HepG2 (cell line): Measurements from ENCODE around the gene NT5C3B. TPM values are rescaled to one million over a fixed set of nuclear protein-coding genes. Genes with fewer than 3 reads are reported as not detected.

ENCODE experiments used
- ATAD3A ChIP-seq: sonication (generic); formaldehyde crosslinking; IDR thresholded peaks from 2 replicates; pipeline ENCODE4 v1.4.0; 2020; ENCODE audit warnings: missing genetic modification reagents
- ETV6 ChIP-seq: sonication (generic); formaldehyde crosslinking; conservative IDR thresholded peaks from 2 replicates; pipeline ENCODE4 v1.4.0; 2020; ENCODE audit warnings: missing genetic modification reagents
- HDAC6 ChIP-seq: fragments of 200-600 bp; sonication (generic); IDR thresholded peaks from 2 replicates; pipeline ENCODE4 v1.7.0; 2017; ENCODE audit warnings: mild to moderate bottlenecking, antibody characterized with exemption, low read length, low read depth
- MTA3 ChIP-seq: sonication (generic); formaldehyde crosslinking; IDR thresholded peaks from 2 replicates; pipeline ENCODE4 v1.4.0; 2020; ENCODE audit warnings: missing genetic modification reagents
- NCOA2 ChIP-seq: sonication (generic); formaldehyde crosslinking; IDR thresholded peaks from 2 replicates; pipeline ENCODE4 v1.8.0; 2022; ENCODE audit warnings: inconsistent platforms
- TBX2 ChIP-seq: sonication (generic); formaldehyde crosslinking; IDR thresholded peaks from 2 replicates; pipeline ENCODE4 v1.5.0; 2020; ENCODE audit warnings: missing genetic modification reagents, mild to moderate bottlenecking, borderline replicate concordance
- XBP1 ChIP-seq: sonication (generic); formaldehyde crosslinking; IDR thresholded peaks from 2 replicates; pipeline ENCODE4 v1.5.0; 2020; ENCODE audit warnings: missing genetic modification reagents
- ZNF124 ChIP-seq: sonication (generic); formaldehyde crosslinking; IDR thresholded peaks from 2 replicates; pipeline ENCODE4 v1.4.0; 2020; ENCODE audit warnings: missing genetic modification reagents
- ZNF282 ChIP-seq: fragments of 450-650 bp; IDR thresholded peaks from 2 replicates; pipeline ENCODE4 v1.6.1; 2018; ENCODE audit not compliant: partially characterized antibody
- ZNF431 ChIP-seq: sonication (generic); formaldehyde crosslinking; IDR thresholded peaks from 2 replicates; pipeline ENCODE4 v1.9.0; 2022; ENCODE audit warnings: missing genetic modification reagents, low read depth, mild to moderate bottlenecking, borderline replicate concordance
- ZNF713 ChIP-seq: sonication (generic); formaldehyde crosslinking; IDR thresholded peaks from 2 replicates; pipeline ENCODE4 v1.4.0; 2020; ENCODE audit warnings: mild to moderate bottlenecking, missing genetic modification reagents
- ZNF792 ChIP-seq: IDR thresholded peaks from 2 replicates; pipeline ENCODE4 v1.6.1; 2016
- polyA plus RNA-seq, 8 experiments: library from polyadenylated mRNA; depleted of rRNA in 3 of 8; stranded (reverse) in 7 of 8; unstranded in 1 of 8; fragments of >200 nt; fragmentation: Illumina TruSeq in 4 of 8; extraction: Trizol in 4 of 8; gene quantifications; 2 replicates each; pipeline versions ENCODE4 v1.2.1 to v1.2.3, GENCODE V29; 2011 to 2016; ENCODE audit warnings: low read depth in 4 of 8, missing spikeins in 1 of 8, mixed read lengths in 1 of 8; ENCODE audit not compliant: insufficient read depth in 1 of 8
- total RNA-seq, 5 experiments: library from RNA; depleted of rRNA; stranded (reverse); fragments of >200 nt; fragmentation: Illumina TruSeq; extraction: Trizol; gene quantifications; 2 replicates each; pipeline ENCODE4 v1.2.3, GENCODE V29; 2016; ENCODE audit warnings: low read depth in 1 of 5
- TF ChIP-seq, protein P1 (sequence below): sonication (generic); formaldehyde crosslinking; IDR thresholded peaks from 2 replicates; pipeline ENCODE4 v1.9.0; 2021; ENCODE audit warnings: missing genetic modification reagents, borderline replicate concordance
- TF ChIP-seq, protein P2 (sequence below): sonication (generic); formaldehyde crosslinking; IDR thresholded peaks from 2 replicates; pipeline ENCODE4 v1.5.0; 2020; ENCODE audit warnings: mild to moderate bottlenecking, missing genetic modification reagents, borderline replicate concordance
- TF ChIP-seq, protein P3 (sequence below): IDR thresholded peaks from 2 replicates; pipeline ENCODE4 v1.6.1; 2016; ENCODE audit warnings: low read depth, control low read depth
- TF ChIP-seq, protein P4 (sequence below): sonication (generic); formaldehyde crosslinking; conservative IDR thresholded peaks from 2 replicates; pipeline ENCODE4 v1.4.0; 2020; ENCODE audit warnings: missing genetic modification reagents

NT5C3B gene
- total and polyA plus RNA-seq, 2 of the 13 experiments (the other 11 are each of a cell fraction or from before 2014, with no cell fraction given): 104 to 126 TPM

DNA sequence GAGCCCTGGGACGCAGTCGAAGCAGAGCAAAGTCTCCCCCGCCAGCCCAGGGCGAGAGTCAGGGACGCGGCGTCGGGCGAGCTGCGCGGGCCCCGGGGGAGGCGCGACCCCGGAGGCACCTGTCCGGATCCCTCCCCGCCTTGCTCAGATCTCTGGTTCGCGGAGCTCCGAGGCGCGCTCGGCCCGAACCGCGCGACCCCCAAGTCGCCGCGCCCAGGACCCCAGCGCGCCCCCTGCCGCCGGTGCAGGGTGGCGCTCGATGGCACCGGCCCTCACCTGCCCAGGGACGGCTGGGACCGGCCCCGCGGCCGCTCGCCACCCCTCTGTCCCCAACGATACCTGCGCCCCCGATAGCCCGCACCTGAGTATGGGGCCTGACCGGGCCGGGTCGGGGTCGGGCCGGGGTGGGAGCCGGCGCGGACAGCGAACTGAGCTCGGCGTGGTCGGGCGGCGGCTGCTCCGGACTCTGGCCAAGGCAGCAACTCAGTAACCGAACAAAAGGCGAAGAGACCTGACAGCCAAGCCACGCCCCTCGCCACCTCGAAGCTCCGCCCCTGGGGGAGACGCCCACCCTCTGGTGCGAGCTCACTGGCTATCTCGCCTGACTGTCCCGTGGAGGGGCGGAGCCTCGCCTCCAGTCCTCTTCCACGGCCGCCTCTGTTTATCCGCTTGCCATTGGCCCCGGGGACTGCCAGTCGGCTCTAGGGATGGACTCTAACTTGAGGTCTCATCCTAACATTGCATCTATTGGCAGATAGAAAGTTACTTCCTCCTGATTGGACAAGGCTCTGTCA lies 49.6 kb downstream of the NT5C3B start, which contains the start of gene JUP (continued):
- TF ChIP-seq, protein P1, sequence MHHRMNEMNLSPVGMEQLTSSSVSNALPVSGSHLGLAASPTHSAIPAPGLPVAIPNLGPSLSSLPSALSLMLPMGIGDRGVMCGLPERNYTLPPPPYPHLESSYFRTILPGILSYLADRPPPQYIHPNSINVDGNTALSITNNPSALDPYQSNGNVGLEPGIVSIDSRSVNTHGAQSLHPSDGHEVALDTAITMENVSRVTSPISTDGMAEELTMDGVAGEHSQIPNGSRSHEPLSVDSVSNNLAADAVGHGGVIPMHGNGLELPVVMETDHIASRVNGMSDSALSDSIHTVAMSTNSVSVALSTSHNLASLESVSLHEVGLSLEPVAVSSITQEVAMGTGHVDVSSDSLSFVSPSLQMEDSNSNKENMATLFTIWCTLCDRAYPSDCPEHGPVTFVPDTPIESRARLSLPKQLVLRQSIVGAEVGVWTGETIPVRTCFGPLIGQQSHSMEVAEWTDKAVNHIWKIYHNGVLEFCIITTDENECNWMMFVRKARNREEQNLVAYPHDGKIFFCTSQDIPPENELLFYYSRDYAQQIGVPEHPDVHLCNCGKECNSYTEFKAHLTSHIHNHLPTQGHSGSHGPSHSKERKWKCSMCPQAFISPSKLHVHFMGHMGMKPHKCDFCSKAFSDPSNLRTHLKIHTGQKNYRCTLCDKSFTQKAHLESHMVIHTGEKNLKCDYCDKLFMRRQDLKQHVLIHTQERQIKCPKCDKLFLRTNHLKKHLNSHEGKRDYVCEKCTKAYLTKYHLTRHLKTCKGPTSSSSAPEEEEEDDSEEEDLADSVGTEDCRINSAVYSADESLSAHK (CRISPR knock-in tag): no peak
- no peak for TF ChIP-seq HDAC6
- TF ChIP-seq, protein P2, sequence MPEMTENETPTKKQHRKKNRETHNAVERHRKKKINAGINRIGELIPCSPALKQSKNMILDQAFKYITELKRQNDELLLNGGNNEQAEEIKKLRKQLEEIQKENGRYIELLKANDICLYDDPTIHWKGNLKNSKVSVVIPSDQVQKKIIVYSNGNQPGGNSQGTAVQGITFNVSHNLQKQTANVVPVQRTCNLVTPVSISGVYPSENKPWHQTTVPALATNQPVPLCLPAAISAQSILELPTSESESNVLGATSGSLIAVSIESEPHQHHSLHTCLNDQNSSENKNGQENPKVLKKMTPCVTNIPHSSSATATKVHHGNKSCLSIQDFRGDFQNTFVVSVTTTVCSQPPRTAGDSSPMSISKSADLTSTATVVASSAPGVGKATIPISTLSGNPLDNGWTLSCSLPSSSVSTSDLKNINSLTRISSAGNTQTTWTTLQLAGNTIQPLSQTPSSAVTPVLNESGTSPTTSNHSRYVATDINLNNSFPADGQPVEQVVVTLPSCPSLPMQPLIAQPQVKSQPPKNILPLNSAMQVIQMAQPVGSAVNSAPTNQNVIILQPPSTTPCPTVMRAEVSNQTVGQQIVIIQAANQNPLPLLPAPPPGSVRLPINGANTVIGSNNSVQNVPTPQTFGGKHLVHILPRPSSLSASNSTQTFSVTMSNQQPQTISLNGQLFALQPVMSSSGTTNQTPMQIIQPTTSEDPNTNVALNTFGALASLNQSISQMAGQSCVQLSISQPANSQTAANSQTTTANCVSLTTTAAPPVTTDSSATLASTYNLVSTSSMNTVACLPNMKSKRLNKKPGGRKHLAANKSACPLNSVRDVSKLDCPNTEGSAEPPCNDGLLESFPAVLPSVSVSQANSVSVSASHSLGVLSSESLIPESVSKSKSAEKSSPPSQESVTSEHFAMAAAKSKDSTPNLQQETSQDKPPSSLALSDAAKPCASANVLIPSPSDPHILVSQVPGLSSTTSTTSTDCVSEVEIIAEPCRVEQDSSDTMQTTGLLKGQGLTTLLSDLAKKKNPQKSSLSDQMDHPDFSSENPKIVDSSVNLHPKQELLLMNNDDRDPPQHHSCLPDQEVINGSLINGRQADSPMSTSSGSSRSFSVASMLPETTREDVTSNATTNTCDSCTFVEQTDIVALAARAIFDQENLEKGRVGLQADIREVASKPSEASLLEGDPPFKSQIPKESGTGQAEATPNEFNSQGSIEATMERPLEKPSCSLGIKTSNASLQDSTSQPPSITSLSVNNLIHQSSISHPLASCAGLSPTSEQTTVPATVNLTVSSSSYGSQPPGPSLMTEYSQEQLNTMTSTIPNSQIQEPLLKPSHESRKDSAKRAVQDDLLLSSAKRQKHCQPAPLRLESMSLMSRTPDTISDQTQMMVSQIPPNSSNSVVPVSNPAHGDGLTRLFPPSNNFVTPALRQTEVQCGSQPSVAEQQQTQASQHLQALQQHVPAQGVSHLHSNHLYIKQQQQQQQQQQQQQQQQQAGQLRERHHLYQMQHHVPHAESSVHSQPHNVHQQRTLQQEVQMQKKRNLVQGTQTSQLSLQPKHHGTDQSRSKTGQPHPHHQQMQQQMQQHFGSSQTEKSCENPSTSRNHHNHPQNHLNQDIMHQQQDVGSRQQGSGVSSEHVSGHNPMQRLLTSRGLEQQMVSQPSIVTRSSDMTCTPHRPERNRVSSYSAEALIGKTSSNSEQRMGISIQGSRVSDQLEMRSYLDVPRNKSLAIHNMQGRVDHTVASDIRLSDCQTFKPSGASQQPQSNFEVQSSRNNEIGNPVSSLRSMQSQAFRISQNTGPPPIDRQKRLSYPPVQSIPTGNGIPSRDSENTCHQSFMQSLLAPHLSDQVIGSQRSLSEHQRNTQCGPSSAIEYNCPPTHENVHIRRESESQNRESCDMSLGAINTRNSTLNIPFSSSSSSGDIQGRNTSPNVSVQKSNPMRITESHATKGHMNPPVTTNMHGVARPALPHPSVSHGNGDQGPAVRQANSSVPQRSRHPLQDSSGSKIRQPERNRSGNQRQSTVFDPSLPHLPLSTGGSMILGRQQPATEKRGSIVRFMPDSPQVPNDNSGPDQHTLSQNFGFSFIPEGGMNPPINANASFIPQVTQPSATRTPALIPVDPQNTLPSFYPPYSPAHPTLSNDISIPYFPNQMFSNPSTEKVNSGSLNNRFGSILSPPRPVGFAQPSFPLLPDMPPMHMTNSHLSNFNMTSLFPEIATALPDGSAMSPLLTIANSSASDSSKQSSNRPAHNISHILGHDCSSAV (CRISPR knock-in tag): peak; percentile 89
- TF ChIP-seq, protein P3, sequence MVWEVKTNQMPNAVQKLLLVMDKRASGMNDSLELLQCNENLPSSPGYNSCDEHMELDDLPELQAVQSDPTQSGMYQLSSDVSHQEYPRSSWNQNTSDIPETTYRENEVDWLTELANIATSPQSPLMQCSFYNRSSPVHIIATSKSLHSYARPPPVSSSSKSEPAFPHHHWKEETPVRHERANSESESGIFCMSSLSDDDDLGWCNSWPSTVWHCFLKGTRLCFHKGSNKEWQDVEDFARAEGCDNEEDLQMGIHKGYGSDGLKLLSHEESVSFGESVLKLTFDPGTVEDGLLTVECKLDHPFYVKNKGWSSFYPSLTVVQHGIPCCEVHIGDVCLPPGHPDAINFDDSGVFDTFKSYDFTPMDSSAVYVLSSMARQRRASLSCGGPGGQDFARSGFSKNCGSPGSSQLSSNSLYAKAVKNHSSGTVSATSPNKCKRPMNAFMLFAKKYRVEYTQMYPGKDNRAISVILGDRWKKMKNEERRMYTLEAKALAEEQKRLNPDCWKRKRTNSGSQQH (CRISPR knock-in tag): peak; percentile 72; the same call in 1 of the 2 replicates
- no peak for TF ChIP-seq NCOA2 (CRISPR knock-in tag)
- peak; percentile 87; the same call in 1 of the 2 replicates for TF ChIP-seq ZNF431 (CRISPR knock-in tag)
- peak; percentile 94; the same call in 1 of the 2 replicates for TF ChIP-seq ZNF124 (CRISPR knock-in tag)
- no peak for TF ChIP-seq ZNF282
- no peak for TF ChIP-seq ATAD3A (CRISPR knock-in tag)
- TF ChIP-seq ETV6 (CRISPR knock-in tag): 0 out of 2 replicates have a peak, but pooled peaks have one; percentile 11
- peak; percentile 67; the same call in 1 of the 2 replicates for TF ChIP-seq ZNF713
- TF ChIP-seq ZNF792 (CRISPR knock-in tag): no peak
- TF ChIP-seq TBX2 (CRISPR knock-in tag): peak; percentile 44; the same call in 1 of the 2 replicates
- TF ChIP-seq, protein P4, sequence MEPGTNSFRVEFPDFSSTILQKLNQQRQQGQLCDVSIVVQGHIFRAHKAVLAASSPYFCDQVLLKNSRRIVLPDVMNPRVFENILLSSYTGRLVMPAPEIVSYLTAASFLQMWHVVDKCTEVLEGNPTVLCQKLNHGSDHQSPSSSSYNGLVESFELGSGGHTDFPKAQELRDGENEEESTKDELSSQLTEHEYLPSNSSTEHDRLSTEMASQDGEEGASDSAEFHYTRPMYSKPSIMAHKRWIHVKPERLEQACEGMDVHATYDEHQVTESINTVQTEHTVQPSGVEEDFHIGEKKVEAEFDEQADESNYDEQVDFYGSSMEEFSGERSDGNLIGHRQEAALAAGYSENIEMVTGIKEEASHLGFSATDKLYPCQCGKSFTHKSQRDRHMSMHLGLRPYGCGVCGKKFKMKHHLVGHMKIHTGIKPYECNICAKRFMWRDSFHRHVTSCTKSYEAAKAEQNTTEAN (CRISPR knock-in tag): no peak; the same call in 1 of the 2 replicates
- no peak for TF ChIP-seq XBP1 (CRISPR knock-in tag)
- TF ChIP-seq MTA3: no peak
